Activated naive CD8-positive, alpha-beta T cell treated with anti-CD3 and anti-CD28 coated beads, Interleukin-2, amount 10 ng/mL, durations not matched to agents 7 days and 5 days (primary cell): Measurements from ENCODE around the gene SAP30L. TPM values are rescaled to one million over a fixed set of nuclear protein-coding genes. Genes with fewer than 3 reads are reported as not detected.

Experiments
- ATAC-seq: fragments of 150-1000 bp; cut with Tn5 transposase; one replicate; pipeline ENCODE4 v1.10.0; 2021; ENCODE audit warnings: low read depth, moderate library complexity
- POLR2A ChIA-PET: fragments of 350-600 bp; sonication (Branson Sonifier 250); formaldehyde crosslinking; loops from one replicate; lab custom pipeline; 2021; ENCODE audit warnings: antibody characterized with exemption; lab: Charles Lee
- DNase-seq: peaks from one replicate; pipeline ENCODE4 v3.0.0; 2021
- H3K27ac Mint-ChIP-seq: one replicate; pipeline ENCODE4 v1.8.0; 2022; ENCODE audit warnings: mild to moderate bottlenecking, mixed read lengths
- H3K27me3 Mint-ChIP-seq: one replicate; pipeline ENCODE4 v1.8.0; 2022; ENCODE audit warnings: mild to moderate bottlenecking, moderate library complexity, mixed read lengths
- H3K36me3 Mint-ChIP-seq: one replicate; pipeline ENCODE4 v1.8.0; 2021; ENCODE audit warnings: mild to moderate bottlenecking, mixed read lengths
- H3K4me1 Mint-ChIP-seq: one replicate; pipeline ENCODE4 v1.8.0; 2021; ENCODE audit warnings: mixed read lengths
- H3K4me3 Mint-ChIP-seq: one replicate; pipeline ENCODE4 v1.8.0; 2022; ENCODE audit warnings: mild to moderate bottlenecking, moderate library complexity, mixed read lengths
- H3K9me3 Mint-ChIP-seq: one replicate; pipeline ENCODE4 v1.8.0; 2021; ENCODE audit warnings: mixed read lengths
- total RNA-seq, 2 experiments: library from RNA; stranded (reverse); gene quantifications; one replicate each; pipeline ENCODE4 v1.2.3, GENCODE V29; 2021

Gene SAP30L
- total RNA-seq, 2 experiments from 2014 or later, result 39.4 to 41.3 TPM

GRCh38 chr5:154482528-154483449 is 37.0 kb downstream of the SAP30L start:
- POLR2A ChIA-PET, result no interaction called here
- H3K4me1 Mint-ChIP-seq, result peaks cover 11% of the 10 kb centered on the region
- no peak overlapping the region for H3K4me3 Mint-ChIP-seq
- no peaks in the 10 kb centered on the region for H3K9me3 Mint-ChIP-seq
- peaks cover 92% of the 10 kb centered on the region for H3K27me3 Mint-ChIP-seq
- peaks cover 1% of the 10 kb centered on the region for H3K36me3 Mint-ChIP-seq
- DNase-seq (no peak), ATAC-seq (no peak)
- H3K27ac Mint-ChIP-seq, result no peak overlapping the region

GRCh38 chr5:154483654-154484392 is 38.0 kb downstream of the SAP30L start:
- peaks cover 89% of the 10 kb centered on the region for H3K27me3 Mint-ChIP-seq
- H3K36me3 Mint-ChIP-seq, result peaks cover 1% of the 10 kb centered on the region
- H3K9me3 Mint-ChIP-seq, result no peaks in the 10 kb centered on the region
- ATAC-seq, result no peak
- POLR2A ChIA-PET, result no interaction called here
- H3K27ac Mint-ChIP-seq, result peak overlapping the region; percentile 3
- H3K4me3 Mint-ChIP-seq, result peak overlapping the region; percentile 5
- peaks cover 11% of the 10 kb centered on the region for H3K4me1 Mint-ChIP-seq
- DNase-seq, result no peak

- POLR2A ChIA-PET, result no interaction called here
- no peaks in the 10 kb centered on the region for H3K36me3 Mint-ChIP-seq
- H3K4me1 Mint-ChIP-seq, result peaks cover 9% of the 10 kb centered on the region
- no peak overlapping the region for H3K4me3 Mint-ChIP-seq
- no peak overlapping the region for H3K27ac Mint-ChIP-seq
- H3K27me3 Mint-ChIP-seq, result peaks cover 89% of the 10 kb centered on the region
- no peaks in the 10 kb centered on the region for H3K9me3 Mint-ChIP-seq
- DNase-seq (no peak), ATAC-seq (no peak)
Measured at GRCh38 chr5:154484393-154485095, 38.7 kb downstream of the SAP30L start.

GRCh38 chr5:154485096-154485491 is 39.3 kb downstream of the SAP30L start:
- POLR2A ChIA-PET, result no interaction called here
- Mint-ChIP-seq H3K27ac (no peak overlapping the region), H3K4me1 (peaks cover 6% of the 10 kb centered on the region), H3K9me3 (no peaks in the 10 kb centered on the region), H3K4me3 (no peak overlapping the region), H3K36me3 (no peaks in the 10 kb centered on the region), H3K27me3 (peaks cover 89% of the 10 kb centered on the region)
- ATAC-seq (no peak), DNase-seq (no peak)

- Mint-ChIP-seq H3K27me3 (peaks cover 87% of the 10 kb centered on the region), H3K27ac (no peak overlapping the region), H3K4me3 (no peak overlapping the region), H3K36me3 (no peaks in the 10 kb centered on the region), H3K9me3 (no peaks in the 10 kb centered on the region), H3K4me1 (peaks cover 5% of the 10 kb centered on the region)
- DNase-seq (no peak), ATAC-seq (no peak)
- POLR2A ChIA-PET, result no interaction called here
Measured at GRCh38 chr5:154485850-154486426, 40.1 kb downstream of the SAP30L start.

GRCh38 chr5:154486427-154486866 is 40.6 kb downstream of the SAP30L start:
- POLR2A ChIA-PET, result no interaction called here
- Mint-ChIP-seq H3K36me3 (no peaks in the 10 kb centered on the region), H3K4me3 (no peak overlapping the region), H3K27me3 (peaks cover 82% of the 10 kb centered on the region), H3K27ac (no peak overlapping the region), H3K9me3 (no peaks in the 10 kb centered on the region), H3K4me1 (peaks cover 5% of the 10 kb centered on the region)
- no peak for DNase-seq
- no peak for ATAC-seq

- Mint-ChIP-seq H3K9me3 (no peaks in the 10 kb centered on the region), H3K27ac (no peak overlapping the region), H3K4me1 (peaks cover 5% of the 10 kb centered on the region), H3K4me3 (no peak overlapping the region), H3K36me3 (no peaks in the 10 kb centered on the region), H3K27me3 (peaks cover 79% of the 10 kb centered on the region)
- POLR2A ChIA-PET, result no interaction called here
- ATAC-seq (no peak), DNase-seq (no peak)
Measured at GRCh38 chr5:154487541-154487940, 41.7 kb downstream of the SAP30L start.

GRCh38 chr5:154491941-154492340 is 46.1 kb downstream of the SAP30L start:
- no peak for DNase-seq
- no peak for ATAC-seq
- no peaks in the 10 kb centered on the region for H3K36me3 Mint-ChIP-seq
- POLR2A ChIA-PET, result no interaction called here
- no peaks in the 10 kb centered on the region for H3K4me1 Mint-ChIP-seq
- peaks cover 72% of the 10 kb centered on the region for H3K27me3 Mint-ChIP-seq
- H3K4me3 Mint-ChIP-seq, result no peak overlapping the region
- H3K27ac Mint-ChIP-seq, result no peak overlapping the region
- no peaks in the 10 kb centered on the region for H3K9me3 Mint-ChIP-seq

- no peak for ATAC-seq
- no peak overlapping the region for H3K27ac Mint-ChIP-seq
- POLR2A ChIA-PET, result no interaction called here
- H3K4me1 Mint-ChIP-seq, result no peaks in the 10 kb centered on the region
- H3K9me3 Mint-ChIP-seq, result no peaks in the 10 kb centered on the region
- no peak overlapping the region for H3K4me3 Mint-ChIP-seq
- no peak for DNase-seq
- H3K27me3 Mint-ChIP-seq, result peaks cover 67% of the 10 kb centered on the region
- no peaks in the 10 kb centered on the region for H3K36me3 Mint-ChIP-seq
Measured at GRCh38 chr5:154493274-154493673, 47.5 kb downstream of the SAP30L start.

- Mint-ChIP-seq H3K4me1 (no peaks in the 10 kb centered on the region), H3K27ac (no peak overlapping the region), H3K9me3 (no peaks in the 10 kb centered on the region), H3K4me3 (no peak overlapping the region), H3K36me3 (no peaks in the 10 kb centered on the region), H3K27me3 (peaks cover 67% of the 10 kb centered on the region)
- POLR2A ChIA-PET, result no interaction called here
- DNase-seq, result no peak
- no peak for ATAC-seq
Measured at GRCh38 chr5:154494036-154494435, 48.2 kb downstream of the SAP30L start.

- DNase-seq (no peak), ATAC-seq (no peak)
- POLR2A ChIA-PET, result no interaction called here
- peaks cover 61% of the 10 kb centered on the region for H3K27me3 Mint-ChIP-seq
- H3K27ac Mint-ChIP-seq, result no peak overlapping the region
- no peaks in the 10 kb centered on the region for H3K9me3 Mint-ChIP-seq
- peaks cover 2% of the 10 kb centered on the region for H3K4me1 Mint-ChIP-seq
- H3K36me3 Mint-ChIP-seq, result no peaks in the 10 kb centered on the region
- no peak overlapping the region for H3K4me3 Mint-ChIP-seq
Measured at GRCh38 chr5:154498591-154498990, 52.8 kb downstream of the SAP30L start.

- POLR2A ChIA-PET, result no interaction called here
- Mint-ChIP-seq H3K9me3 (no peaks in the 10 kb centered on the region), H3K4me1 (peaks cover 4% of the 10 kb centered on the region), H3K27ac (no peak overlapping the region), H3K4me3 (no peak overlapping the region), H3K27me3 (peaks cover 58% of the 10 kb centered on the region), H3K36me3 (no peaks in the 10 kb centered on the region)
- no peak for ATAC-seq
- DNase-seq, result no peak
Measured at GRCh38 chr5:154498994-154499393, 53.2 kb downstream of the SAP30L start.

- H3K27me3 Mint-ChIP-seq, result peaks cover 40% of the 10 kb centered on the region
- peaks cover 4% of the 10 kb centered on the region for H3K4me1 Mint-ChIP-seq
- no peak overlapping the region for H3K4me3 Mint-ChIP-seq
- no peaks in the 10 kb centered on the region for H3K36me3 Mint-ChIP-seq
- H3K27ac Mint-ChIP-seq, result no peak overlapping the region
- no peaks in the 10 kb centered on the region for H3K9me3 Mint-ChIP-seq
- ATAC-seq, result no peak
- POLR2A ChIA-PET, result no interaction called here
- DNase-seq, result no peak
Measured at GRCh38 chr5:154501566-154501965, 55.8 kb downstream of the SAP30L start.
